HG03558 (cell line): ENCODE data around the gene MAP4K3.

Experiments used
- ATAC-seq: cut with Tn5 transposase; IDR thresholded peaks from one replicate; pipeline ENCODE4 v1.9.1; 2021; ENCODE audit warnings: moderate number of reproducible peaks; ENCODE audit not compliant: unreplicated experiment; ENCODE audit errors: extremely low read depth

Gene MAP4K3

DNA sequence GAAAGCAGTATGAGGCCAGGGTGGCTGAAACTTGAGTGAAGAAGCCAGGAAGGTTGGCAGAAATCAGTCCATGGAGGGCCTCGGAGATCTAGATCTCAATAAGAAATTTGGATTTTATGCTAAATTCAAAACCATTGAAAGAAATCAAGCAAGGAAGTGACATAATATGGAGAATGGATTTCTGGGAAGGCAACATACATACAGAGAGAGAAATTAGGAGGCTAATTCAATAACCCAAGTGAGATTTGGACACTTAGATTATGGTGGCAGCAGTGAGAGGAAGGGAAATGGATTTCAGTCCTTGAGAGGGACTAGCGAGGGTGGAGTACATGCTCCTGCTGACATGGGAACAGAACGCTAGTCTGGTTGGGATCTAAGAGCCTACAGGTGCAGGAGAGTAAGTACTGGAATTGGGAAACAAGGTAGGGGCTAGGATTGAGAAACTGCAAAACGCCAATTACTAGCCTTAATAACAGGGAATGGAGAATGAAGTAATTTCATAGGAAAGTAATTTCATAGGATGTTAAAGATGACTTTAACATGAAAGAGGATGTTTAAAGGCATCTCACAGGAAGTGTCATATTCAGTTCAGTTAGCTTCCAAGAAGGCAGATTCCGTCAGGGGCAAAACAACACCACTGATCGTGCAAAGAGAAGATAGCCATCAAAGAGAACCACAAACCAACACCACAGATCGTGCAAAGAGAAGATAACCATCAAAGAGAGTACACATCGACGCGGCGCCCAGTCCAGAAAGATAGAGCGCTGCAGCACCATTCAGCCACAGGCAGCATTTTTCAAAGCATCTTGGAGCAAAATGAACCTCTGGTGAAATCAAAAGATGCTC is 220.5 kb downstream of the MAP4K3 start:
- ATAC-seq: no peak

DNA sequence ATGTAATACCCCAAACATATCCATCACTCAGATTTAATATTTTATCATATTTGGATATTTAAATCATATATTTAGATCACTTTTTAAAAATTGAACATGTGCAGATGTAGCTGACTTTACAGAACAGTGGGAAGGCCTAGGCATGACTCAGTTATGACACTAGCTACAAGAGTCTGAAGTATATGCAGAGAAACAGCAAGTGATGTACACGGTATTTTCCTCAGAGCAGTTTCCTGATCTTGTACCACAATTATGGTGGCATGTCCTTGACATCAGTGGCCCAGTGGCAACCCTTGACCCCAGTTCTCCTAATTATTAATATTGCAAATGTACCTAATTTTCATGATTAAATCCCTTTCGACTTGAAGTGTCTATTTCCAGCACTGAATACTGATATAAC is 221.5 kb downstream of the MAP4K3 start:
- ATAC-seq: no peak

DNA sequence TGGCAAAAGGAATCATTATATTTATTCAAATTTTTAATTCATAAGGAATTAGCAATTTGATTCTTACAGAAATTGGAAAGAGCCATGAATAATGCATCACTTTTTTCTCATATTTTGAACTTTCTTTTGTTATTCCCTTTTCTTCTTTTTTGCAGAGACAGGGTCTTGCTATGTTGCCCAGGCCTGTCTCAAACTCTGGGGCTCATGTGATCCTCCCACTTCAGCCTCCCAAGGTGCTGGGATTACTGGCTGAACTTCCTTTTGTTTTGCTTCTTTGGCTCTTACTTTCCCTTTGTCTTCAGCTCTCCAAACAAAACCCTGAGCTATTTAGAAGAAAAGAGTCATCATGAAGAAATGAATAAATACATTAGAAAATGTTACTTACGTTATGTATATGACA is 224.1 kb downstream of the MAP4K3 start:
- ATAC-seq: no peak

DNA sequence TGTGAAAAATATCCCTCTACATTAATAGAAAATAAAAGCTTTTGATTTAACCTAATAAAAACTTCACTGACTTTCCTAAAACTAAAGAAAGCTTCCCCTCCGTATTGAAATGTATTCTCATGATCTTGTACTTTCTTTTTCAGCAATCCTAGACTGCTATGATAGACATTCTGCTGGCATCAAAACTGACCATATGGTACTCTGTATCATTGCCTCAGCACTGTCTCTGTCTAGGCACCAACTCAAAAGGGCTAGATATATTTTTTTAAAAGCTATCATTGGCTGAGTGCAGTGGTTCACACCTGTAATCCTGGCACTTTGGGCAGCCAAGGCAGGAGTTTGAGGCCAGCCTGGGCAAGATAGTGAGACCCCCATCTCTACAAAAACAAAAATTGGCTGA is 226.2 kb downstream of the MAP4K3 start:
- ATAC-seq: no peak

DNA sequence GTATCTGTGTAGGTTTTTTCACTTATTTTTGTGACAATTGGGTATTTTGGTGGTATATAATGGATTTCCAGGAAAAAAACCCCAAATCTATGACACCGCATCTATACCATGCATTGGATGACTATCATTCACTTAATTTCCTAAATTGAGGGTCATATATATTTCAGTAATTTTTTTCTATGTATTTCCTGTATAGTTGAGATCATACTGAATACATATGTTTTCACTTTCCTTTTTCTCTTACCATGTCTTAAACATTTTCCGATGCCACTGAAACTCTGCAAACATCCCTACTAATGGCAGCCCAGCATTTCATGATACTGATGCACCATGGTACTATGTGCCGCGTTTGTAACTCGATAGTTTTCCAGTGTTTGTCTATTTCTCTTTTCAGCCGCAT is 233.7 kb downstream of the MAP4K3 start:
- no peak for ATAC-seq

- ATAC-seq: no peak
Observed at GRCh38 chr2:39202639-39203369, 234.3 kb downstream of the MAP4K3 start.
